ENCODE results near the gene TMEM97.
"Not testable (repeated sequence)": the region's sequence is repeated elsewhere in the genome, so short reads cannot be mapped to it uniquely, and the experiment has no call there.

The TMEM97 gene

DNA sequence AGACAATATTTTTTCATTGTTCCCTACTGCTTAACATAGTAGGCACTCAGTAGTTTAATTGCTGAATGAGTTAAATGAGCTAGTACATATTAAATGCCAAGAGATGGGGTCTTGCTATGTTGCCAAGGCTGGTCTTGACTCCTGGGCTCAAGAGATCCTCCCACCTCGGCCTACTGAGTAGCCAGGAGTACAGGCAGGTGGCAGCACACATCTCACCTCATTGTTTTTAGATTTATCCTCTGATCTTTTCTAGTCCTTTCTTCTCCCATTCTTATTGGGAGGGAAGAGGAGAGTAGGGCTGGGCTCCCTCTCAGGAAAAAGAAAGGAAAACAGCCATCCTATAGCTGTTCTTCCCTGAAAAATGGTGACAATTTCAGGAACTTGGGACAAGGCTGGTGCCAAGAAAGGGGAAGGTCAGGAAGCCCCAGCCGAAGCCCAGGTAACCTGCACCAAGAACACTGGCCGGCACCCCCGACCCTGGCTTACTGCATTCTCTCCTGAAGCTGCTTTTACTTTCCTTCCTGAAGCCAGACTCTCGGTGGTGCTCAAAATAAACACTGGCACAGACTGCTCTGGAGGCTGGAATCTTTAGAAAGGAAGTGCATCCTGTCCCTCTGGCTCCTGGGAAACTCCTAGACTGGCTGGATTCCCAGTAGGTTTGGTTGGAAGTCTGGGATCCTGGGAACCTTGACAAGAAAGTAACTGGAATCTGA is 19.2 kb downstream of the TMEM97 start:
- DNase-seq (ENCODE audit: low spot score): no peak

DNA sequence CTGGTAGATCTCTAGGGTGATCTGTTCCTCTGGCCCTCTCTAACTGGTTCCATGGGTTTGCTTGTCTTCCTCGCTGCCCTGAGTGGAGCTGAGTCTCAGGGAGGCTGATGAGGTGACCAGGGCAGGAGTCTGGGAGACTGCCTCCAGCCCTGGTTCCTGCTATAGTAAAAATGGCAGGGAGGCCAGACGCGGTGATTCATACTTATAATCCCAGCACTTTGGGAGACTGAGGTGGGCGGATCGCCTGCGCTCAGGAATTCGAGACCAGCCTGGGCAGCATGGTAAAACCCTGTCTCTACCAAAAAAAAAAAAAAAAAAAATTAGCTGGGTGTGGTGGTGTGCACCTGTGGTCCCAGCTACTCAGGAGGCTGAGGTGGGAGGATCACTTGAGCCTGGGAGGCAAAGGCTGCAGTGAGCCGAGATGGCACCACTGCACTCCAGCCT is 19.8 kb downstream of the TMEM97 start:
- not testable (repeated sequence) for DNase-seq (ENCODE audit: low spot score)

DNA sequence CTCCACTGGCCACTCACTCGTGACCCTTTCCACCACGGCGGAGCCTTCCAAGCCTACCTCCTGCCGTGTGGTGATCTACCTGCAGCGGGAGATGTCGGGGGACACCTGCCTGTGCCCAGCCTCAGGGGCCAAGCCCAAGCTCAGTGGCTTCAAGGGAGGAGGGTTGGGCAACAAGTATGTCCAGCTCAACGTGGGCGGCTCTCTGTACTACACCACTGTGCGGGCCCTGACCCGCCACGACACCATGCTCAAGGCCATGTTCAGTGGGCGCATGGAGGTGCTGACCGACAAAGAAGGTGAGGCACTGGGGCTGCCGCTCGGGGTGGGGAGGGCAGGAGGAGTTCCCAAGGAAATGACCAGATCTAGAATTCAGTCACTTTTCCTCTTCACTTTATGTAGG is 20.4 kb downstream of the TMEM97 start:
- DNase-seq (ENCODE audit: low spot score): no peak

DNA sequence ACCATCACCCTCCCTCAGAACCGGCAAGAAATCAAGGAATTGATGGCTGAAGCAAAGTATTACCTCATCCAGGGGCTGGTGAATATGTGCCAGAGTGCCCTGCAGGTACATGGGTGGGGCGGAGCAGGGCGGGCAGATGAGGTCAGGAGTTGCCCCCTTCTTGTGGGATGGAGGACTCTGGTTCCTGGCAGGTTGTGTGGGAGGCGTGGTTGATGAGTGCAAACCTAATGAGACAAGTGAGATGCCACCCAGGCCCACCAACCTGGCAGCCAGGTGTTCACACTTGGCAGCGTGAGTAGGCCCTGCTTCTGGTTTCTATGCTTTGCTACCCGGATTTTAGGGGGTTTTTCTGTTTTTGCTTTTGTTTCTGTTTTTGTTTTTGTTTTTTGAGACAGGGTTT is 21.4 kb downstream of the TMEM97 start:
- DNase-seq (ENCODE audit: low spot score): no peak

DNA sequence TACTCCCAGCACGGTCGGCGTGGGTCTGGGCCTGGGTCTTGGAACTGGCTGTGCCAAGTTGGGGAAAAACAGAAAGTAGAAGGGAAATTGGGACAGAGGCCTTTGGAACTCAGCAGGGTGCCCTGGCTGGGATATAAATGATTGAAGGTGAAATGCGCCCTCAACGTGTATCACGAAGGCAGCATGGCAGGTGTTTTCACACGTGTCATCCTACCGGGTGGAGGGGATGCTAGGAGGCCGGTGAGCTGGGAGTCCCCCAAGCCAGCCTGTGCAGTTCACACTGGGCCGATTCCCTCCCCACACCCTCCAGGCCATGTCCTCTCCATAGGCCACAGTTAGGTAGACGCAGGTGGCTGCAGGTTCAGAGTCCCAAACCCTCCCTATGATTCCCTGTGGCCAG is 22.5 kb downstream of the TMEM97 start:
- DNase-seq (ENCODE audit: low spot score): no peak

DNA sequence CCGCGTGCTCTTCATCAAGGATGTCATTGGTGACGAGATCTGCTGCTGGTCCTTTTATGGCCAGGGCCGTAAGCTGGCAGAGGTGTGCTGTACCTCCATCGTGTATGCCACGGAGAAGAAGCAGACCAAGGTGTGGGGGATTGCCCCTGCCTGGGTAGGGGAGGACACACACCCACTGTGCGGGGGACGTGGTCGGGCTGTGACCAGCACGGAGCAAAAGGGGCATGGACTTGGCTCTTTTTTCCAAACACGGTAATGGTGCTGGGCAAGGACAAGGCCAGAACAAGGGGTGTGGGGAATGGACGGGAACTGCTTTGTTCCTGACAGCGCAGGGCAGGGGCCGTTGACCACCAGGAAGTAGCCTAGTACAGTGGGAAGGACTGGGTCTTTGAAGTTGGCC is 23.3 kb downstream of the TMEM97 start:
- no peak for DNase-seq (ENCODE audit: low spot score)

DNA sequence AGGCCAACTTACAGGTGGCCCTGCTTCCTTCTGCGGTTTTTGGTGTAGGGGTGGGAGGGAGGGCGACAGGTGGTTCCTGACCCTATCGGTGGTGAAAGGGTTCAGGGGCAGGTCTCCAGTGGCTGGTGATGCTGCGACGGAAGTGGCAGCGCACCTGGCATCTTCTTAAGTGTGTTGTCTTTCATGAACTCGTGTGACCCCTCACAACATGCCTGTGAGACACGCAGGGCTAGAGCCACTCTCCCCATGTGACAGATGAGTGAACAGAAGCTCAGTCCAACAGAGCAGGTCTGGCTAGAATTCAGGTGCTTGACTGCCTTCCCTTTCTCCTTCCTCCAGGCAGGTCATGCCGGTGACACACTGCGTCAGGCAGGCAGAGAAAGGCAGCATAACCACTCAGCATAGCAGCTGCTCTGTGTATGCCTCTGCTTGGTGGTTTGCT is 24.5 kb downstream of the TMEM97 start:
- no peak for DNase-seq (ENCODE audit: low spot score)

DNA sequence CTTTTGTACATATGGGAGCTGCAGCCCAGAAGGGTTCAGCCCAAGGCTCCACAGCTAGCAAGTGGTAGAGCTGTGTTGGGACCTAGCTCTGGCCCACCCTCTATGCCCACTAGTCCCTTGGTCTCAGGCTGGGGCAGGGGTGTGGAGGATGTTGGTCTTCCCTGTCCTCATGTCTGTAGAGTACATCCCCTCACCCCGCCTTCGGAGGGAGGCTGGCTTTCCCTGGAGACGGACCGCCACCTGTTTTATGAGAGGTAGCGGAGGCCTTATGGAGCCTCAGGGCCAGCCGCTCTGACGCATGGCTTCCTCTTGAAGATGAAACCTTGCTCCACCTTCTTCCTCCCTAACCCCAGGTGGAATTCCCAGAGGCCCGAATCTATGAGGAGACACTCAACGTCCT is 25.0 kb downstream of the TMEM97 start:
- no peak for DNase-seq (ENCODE audit: low spot score)

DNA sequence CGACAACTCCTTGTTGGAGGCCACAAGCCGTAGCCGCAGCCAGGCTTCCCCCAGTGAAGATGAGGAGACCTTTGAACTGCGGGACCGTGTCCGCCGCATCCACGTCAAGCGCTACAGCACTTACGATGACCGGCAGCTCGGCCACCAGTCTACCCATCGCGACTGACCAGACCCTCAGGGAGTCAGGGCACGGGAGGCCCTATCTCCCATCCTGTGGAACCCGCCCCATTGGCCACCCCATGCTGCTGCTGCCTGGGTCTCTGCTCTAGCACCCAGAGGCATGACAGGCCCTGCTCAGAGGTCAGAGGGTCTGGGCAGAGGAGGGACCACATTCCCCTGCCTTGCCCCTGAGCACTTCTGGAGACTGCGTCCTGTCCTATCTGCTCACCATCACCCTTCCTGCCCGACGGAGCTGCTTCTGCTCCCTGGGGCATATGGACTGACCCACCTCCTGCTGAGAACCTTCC is 25.5 kb downstream of the TMEM97 start:
- no peak for DNase-seq (ENCODE audit: low spot score)

DNA sequence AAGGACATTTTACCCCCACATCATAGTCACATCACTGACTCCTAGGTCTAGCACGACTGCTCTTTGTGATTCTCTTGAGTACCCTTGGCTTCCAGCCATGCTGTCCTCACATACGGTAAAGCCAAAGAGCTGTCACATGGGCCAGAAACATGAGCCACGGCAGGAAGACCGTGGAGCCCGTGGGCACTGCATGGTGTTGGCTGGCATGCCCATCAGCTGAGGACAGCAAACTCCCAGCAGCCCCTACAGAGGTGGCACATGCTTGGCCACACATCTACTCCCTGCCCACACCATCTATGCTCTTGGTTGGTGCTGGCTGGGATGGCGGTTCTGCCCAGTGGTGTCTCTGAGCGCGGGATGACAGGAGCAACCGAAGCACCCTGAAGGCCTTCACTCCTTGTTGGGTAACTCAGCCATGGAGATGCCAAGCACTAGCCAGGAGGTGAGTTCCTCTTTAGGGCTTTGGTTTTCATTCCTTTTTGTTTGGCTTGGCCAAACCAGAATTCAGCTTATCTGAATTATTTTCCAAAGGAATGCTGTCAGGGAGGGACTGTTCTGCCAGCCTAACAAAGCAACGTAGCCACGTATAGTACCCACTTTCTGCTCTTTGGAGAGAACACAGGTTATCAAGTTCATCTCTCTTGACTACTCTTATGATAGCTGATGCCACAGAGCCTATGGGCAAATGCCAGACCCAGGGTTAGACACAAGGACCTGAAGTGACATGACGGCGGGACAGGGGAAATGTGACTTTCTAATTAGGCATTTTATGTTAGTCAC is 26.6 kb downstream of the TMEM97 start:
- DNase-seq (ENCODE audit: low spot score): no peak

DNA sequence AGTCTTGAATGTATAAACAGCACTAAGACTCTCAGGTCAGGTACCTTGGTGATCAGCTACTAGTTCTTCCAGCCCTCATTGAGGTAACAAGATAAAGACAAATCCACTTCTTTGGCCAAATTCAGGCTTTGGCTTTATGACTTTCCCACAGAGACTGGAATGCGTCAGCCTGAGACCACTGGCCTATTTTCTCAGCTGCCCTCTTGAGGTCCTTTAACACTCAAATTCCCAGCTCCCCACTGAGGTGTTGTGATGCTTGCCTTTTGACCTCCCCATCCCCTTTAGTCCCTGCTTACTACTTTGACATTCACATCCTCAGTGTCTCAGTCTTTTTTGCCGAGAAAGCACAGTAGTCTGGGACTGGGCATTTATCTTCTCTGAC is 27.2 kb downstream of the TMEM97 start:
- no peak for DNase-seq (ENCODE audit: low spot score)

DNA sequence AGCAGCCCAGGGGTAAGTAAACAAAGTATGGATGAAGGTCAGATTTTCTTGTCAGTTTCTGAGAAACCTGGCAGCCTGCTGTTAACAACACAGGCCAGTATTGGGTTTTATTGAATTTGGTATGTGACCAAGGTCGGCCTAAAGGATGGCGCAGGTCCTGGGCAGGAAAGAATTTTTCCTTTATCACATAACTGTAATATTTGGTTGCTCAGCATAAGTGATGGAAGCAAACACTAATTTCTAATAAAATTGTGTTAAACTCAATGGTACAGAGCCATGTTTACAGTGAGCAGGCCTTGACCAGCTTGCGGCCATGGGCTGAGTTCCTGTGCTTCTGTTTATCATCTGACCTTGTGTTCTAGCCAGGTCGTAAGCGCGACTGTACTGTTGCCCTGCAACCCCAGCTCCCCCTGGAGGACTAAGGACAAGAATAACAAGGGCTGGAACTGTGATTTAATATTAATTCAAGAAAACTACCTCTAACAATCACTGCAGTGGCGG is 27.8 kb downstream of the TMEM97 start:
- no peak for DNase-seq (ENCODE audit: low spot score)

DNA sequence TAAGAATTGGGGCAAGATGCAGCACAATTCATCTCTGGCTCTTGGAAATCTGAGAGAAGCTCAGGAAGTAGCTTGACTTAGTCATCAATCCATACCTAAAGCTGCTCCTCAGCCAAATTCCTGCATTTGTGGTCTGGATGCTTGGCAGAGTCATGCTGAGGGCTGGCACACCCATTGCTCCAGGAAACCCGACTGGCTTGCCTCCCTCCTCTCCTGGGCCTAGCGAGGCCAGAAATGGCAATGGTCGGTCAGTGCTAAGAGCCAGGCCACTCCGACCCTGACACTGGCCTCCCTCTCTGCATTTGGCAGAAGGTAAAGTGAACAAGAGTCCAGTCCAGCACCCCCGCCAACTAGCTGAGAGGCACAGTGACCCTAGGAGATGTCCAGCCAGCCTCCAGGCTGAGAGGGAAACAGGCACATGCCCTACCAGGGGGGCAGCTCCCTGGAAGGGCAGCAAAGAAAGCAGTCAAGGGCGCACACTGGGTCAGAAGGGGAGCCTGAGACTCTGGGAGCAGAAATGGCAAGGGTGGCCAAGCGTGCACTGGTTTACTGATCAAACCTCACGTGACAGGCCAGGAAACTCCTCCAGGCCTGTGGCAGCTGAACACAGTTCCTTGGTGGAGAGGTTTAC is 28.4 kb downstream of the TMEM97 start:
- peak; percentile 92 for DNase-seq (ENCODE audit: low spot score)

DNA sequence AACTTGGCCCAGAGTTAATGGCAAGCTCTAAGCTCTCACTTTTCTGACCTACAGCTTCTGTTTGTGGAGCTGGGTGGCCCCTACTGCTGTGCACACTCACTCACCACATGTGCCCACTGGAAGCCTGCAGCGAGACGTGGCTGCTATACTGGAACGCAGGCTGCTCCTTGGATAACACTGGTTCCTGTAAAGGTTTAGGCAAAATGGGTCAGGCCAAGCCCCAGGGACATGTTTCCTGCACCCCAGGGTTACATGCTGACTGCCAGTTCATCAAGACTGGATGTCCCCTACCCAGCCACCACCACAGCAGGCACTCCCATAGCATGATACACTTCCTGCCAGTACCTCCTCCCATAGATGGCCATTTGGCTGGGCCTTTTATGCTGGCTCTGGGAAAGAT is 30.0 kb downstream of the TMEM97 start:
- no peak for DNase-seq (ENCODE audit: low spot score)

DNA sequence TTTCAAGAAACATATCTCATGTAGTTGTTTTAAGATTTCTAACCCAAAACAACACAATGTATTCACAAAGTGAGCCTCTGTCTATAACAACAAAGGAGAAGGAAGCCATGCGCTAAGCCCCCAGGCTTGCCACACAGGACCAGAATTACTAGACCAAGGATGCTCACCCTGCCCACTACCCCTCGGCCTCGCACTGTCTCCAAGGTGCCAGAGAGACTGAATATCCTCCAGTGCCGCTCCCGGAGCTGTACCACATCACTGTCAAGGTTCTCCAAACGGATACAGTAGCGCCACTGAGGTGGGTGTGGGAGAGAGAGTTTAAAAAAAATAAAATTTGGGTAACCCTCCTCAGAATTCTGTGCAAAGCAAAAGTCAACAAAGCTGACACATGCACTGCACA is 31.3 kb downstream of the TMEM97 start:
- no peak for DNase-seq (ENCODE audit: low spot score)

DNA sequence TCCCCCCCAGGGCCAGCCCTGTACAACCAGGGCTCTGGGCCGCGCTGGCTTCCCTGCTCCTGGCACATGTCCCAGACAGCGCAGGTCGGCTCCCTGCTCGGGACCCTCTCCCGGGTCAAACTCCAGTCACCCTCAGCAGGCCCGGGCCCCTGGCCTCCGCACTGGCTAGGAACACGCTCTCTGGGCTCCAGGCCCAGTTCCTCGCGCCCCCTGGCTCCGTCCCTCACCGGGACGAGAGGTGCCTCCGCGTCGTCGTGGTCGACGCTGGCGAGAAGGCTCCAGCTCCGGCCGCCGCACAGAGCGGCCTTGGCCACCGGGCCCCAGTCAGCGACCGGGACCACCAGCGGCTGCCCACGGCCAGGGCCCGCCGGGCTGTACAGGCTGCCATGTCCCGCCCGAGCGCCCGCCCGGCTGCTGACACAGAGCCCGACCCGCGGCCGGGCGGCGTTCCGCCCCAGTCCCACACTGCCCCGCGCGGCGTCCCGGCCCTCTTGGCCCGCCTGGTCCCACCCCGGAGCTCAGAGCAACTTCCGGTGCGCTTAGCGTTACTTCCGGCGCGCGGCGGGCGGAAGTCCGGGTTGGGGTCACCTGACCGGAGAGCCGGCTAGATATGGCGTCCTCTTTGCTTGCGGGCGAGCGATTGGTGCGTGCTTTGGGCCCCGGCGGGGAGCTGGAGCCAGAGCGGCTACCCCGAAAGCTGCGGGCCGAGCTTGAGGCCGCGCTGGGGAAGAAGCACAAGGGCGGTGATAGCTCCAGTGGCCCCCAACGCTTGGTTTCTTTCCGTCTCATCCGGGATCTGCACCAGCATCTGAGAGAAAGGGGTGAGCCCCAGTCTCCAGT is 38.3 kb downstream of the TMEM97 start, which contains the start of gene POLDIP2:
Gene POLDIP2, minus strand, starts transcription at position 467 of the 840 bp plus-strand sequence. Its CDS starts 79 bp downstream, at position 388.
- DNase-seq (ENCODE audit: low spot score): peak; percentile 97

DNA sequence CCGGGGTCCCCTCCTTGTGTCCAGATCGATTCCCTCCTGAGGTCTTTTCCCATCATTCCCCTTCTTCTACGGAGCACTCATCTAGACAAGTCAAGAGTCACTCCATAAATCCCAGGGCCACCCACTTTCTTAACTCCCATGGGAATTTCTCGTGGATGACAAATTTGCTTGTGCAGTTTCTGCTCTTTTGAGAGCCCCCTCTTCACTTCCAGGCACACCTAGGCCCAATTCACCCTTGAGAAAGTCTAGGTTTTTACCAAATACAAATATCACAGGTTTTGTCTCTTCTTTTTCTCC is 38.8 kb downstream of the TMEM97 start:
- DNase-seq (ENCODE audit: low spot score): no peak

DNA sequence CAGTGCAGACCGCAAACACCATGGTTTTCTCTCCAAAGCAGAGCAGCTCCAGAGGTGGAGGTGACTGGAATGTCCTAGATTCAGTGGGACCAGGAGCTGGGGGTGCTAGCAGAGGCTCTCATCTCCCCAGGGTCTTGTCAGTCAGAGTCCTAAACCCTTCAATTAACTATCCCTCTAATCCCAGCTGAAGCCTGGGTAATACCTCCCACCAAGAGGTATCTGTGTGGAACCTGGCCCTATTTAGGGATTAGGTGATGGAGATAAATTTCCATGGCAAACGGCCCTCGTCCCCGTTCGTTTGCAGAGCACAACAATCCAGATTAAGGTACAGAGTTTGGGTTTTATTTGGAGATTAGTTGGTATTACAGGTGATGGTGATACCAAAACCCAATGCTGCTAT is 44.2 kb downstream of the TMEM97 start:
- DNase-seq (ENCODE audit: low spot score): no peak

DNA sequence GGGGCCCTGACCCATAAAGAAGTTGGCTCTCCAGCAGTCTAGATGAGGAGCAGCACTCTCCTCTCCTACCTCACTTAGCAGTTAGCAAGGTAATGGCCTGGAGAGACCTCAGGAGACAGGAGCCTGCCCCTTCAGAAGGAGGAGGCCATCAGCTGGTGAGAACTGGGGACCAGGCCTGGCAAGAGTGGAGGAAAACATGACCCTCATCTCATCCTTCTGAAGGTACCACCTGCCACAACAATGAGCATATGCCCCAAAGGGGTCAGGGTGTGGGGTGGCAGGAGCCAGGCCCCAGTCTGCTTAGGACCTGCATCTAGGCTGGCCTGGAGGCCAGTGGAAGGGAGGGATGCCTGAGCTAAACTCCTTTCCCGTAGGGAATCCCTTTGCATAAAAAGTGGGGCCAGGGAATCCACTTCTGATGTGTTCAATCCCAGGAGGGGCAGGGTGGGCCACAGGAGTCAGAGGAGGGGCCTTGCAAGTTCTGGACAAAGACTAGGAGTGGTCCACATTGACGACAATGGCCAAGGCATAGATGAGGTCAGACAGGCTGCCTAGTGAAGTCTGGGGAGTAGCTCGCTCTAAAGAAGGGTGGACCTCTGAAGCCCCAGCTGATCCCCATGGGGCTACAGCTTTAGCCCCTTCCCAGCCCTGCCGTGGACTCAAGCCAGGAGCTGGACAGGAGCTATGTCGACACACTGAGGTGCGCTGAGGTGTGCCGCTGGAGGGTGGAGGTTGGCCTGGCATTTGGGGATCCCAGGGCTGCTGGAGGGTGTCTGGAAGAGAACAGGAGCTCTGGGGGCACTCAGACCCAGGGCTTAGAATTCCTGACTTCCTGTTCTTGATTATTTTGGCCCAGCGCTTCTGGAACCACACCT is 45.0 kb downstream of the TMEM97 start:
- DNase-seq (ENCODE audit: low spot score): no peak

DNA sequence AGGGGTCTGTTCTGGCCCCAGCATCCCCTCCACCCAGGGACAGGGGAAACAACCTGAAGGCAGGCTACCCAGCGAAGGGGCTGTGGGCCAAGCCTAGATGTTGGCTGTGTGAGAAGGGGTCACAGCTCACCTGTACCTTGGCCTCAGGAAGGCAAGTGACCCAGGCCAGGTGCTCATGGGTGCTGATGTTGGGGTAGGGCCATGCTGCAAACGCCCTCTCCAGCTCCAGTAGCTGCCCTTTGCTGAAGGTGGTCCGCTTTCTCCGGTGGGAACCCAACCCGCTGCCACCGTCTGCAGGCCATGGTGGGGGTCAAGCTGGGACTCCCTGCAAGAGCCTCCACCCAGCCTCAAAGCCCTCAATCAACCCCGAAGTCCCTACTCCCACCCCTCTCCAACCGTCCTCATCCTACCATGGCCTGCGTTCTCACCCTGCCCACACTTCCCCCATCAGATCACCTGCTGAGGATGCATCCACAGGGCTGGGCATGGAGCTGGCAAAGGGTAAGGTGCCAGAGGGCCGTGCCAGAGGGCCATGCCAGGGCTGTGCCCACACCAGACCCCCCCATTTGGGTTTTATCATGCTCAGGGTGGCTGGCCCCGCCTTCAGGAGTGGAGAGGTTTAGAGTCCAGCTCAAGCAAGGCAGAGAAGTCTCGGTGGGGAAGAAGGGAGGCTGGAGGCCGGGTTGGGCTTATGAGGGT is 45.8 kb downstream of the TMEM97 start, which contains the start of gene SEBOX:
Gene SEBOX, minus strand, starts transcription at position 535 of the 699 bp plus-strand sequence. Its CDS starts 48 bp downstream, at position 487.
- no peak for DNase-seq (ENCODE audit: low spot score)

Data from AG08395 (cell line).